Measurements from ENCODE around the gene SEC24D. TPM values are rescaled to one million over a fixed set of nuclear protein-coding genes. Genes with fewer than 3 reads are reported as not detected.
A peak's percentile ranks its signal among the peaks of the same experiment; 100 is the strongest.

SEC24D gene
- total RNA-seq, 6 donors from 2014 or later: 33.5 to 86.7 (median 50.3) TPM

GRCh38 chr4:118753096-118753495 is 82.8 kb downstream of the SEC24D start:
- TF ChIP-seq POLR2A (IDR thresholded peaks at IDR 0.05): no peak
- peaks cover 4 to 68% (median 24%) of the 10 kb centered on the region in 4 donors for H3K36me3 ChIP-seq
- H3K27me3 ChIP-seq: no peaks in the 10 kb centered on the region
- H3K4me1 ChIP-seq: no peaks in the 10 kb centered on the region
- DNase-seq (no peak), ATAC-seq (ENCODE audit: low FRiP score in 2 of 2) (no peak)
- no peak overlapping the region for H3K27ac ChIP-seq
- no peak overlapping the region for H3K4me3 ChIP-seq
- H3K9me3 ChIP-seq: no peaks in the 10 kb centered on the region

GRCh38 chr4:118752551-118752950 is 83.4 kb downstream of the SEC24D start:
- no peak for TF ChIP-seq POLR2A (IDR thresholded peaks at IDR 0.05)
- no peak for ATAC-seq (ENCODE audit: low FRiP score in 2 of 2)
- Histone ChIP-seq H3K9me3 (no peaks in the 10 kb centered on the region), H3K27ac (no peak overlapping the region), H3K36me3 (peaks cover 4 to 71% (median 24%) of the 10 kb centered on the region in 4 donors), H3K4me1 (no peaks in the 10 kb centered on the region), H3K4me3 (no peak overlapping the region), H3K27me3 (no peaks in the 10 kb centered on the region)
- no peak for DNase-seq
- 81 to 91% methylated on average over 2 of the region's 2 CpGs for WGBS, 2 donors

GRCh38 chr4:118751629-118752323 is 84.2 kb downstream of the SEC24D start:
- ATAC-seq (ENCODE audit: low FRiP score in 2 of 2) (peak in 1 of 2 donors; percentile 38), DNase-seq (no peak)
- H3K4me3 ChIP-seq: no peak overlapping the region
- TF ChIP-seq EP300 (IDR thresholded peaks at IDR 0.05) (no peak), POLR2AphosphoS5 (IDR thresholded peaks at IDR 0.05) (no peak), CTCF (IDR thresholded peaks at IDR 0.05) (no peak)
- 86 to 88% methylated on average over 2 of the region's 2 CpGs for WGBS, 2 donors
- peaks cover 4 to 66% (median 21%) of the 10 kb centered on the region in 4 donors for H3K36me3 ChIP-seq
- H3K27me3 ChIP-seq: no peaks in the 10 kb centered on the region
- no peaks in the 10 kb centered on the region for H3K9me3 ChIP-seq
- no peaks in the 10 kb centered on the region for H3K4me1 ChIP-seq
- no peak overlapping the region for H3K27ac ChIP-seq

GRCh38 chr4:118749347-118749988 is 86.5 kb downstream of the SEC24D start:
- H3K27ac ChIP-seq: no peak overlapping the region
- H3K4me3 ChIP-seq: no peak overlapping the region
- ATAC-seq (ENCODE audit: low FRiP score in 2 of 2): no peak
- peaks cover 4 to 70% (median 21%) of the 10 kb centered on the region in 4 donors for H3K36me3 ChIP-seq
- WGBS, 2 donors: 89 to 93% methylated on average over 5 of the region's 5 CpGs
- no peak for TF ChIP-seq CTCF (IDR thresholded peaks at IDR 0.05)
- no peak for TF ChIP-seq POLR2AphosphoS5 (IDR thresholded peaks at IDR 0.05)
- no peak for TF ChIP-seq POLR2A (IDR thresholded peaks at IDR 0.05)
- no peak for TF ChIP-seq EP300 (IDR thresholded peaks at IDR 0.05)
- no peaks in the 10 kb centered on the region for H3K9me3 ChIP-seq
- no peak for DNase-seq
- H3K4me1 ChIP-seq: no peaks in the 10 kb centered on the region
- H3K27me3 ChIP-seq: no peaks in the 10 kb centered on the region

- TF ChIP-seq CTCF (IDR thresholded peaks at IDR 0.05) (no peak), POLR2AphosphoS5 (IDR thresholded peaks at IDR 0.05) (no peak), POLR2A (IDR thresholded peaks at IDR 0.05) (no peak), EP300 (IDR thresholded peaks at IDR 0.05) (peak in 1 of 4 donors; percentile 20)
- DNase-seq (peak in 1 of 2 donors; percentile 41), ATAC-seq (ENCODE audit: low FRiP score in 2 of 2) (peak in 1 of 2 donors; percentile 73)
- 28 to 35% methylated on average over 2 of the region's 2 CpGs for WGBS, 2 donors
- H3K4me3 ChIP-seq: no peak overlapping the region
- H3K9me3 ChIP-seq: no peaks in the 10 kb centered on the region
- no peaks in the 10 kb centered on the region for H3K4me1 ChIP-seq
- peak overlapping the region in 1 of 4 donors; percentile 8 for H3K27ac ChIP-seq
- peaks cover 3 to 71% (median 27%) of the 10 kb centered on the region in 4 donors for H3K36me3 ChIP-seq
- H3K27me3 ChIP-seq: no peaks in the 10 kb centered on the region
Observed at GRCh38 chr4:118746251-118746919, 89.5 kb downstream of the SEC24D start.
